Urinary bladder (tissue), 2 donors: Measurements from ENCODE around the gene ZDHHC4. TPM values are rescaled to one million over a fixed set of nuclear protein-coding genes. Genes with fewer than 3 reads are reported as not detected.

Experiments used
- polyA plus RNA-seq: library from polyadenylated mRNA; stranded (reverse); fragments of 200-250 nt; gene quantifications from one replicate; pipeline ENCODE4 v1.2.3, GENCODE V29; 2013
- total RNA-seq: library from RNA; depleted of rRNA; stranded (reverse); fragments of >200 nt; gene quantifications from one replicate; pipeline ENCODE4 v1.2.3, GENCODE V29; 2014
- donor health status: healthy.

Gene ZDHHC4
- total and polyA plus RNA-seq, 2 donors, result 52.0 to 54.6 TPM

Other genes starting within 250 kb of the ZDHHC4 start
- gene FAM220A, start 228.5 kb upstream of the ZDHHC4 start, total RNA-seq, result 25.7 TPM
- 26.9 TPM for gene FAM220A, start 228.5 kb upstream of the ZDHHC4 start, polyA plus RNA-seq
- 54.8 TPM for gene RAC1, start 202.9 kb upstream of the ZDHHC4 start, total RNA-seq
- gene RAC1, start 202.9 kb upstream of the ZDHHC4 start, polyA plus RNA-seq, result 205 TPM
- 10.3 TPM for gene DAGLB, start 129.5 kb upstream of the ZDHHC4 start, total RNA-seq
- gene DAGLB, start 129.5 kb upstream of the ZDHHC4 start, polyA plus RNA-seq, result 8.1 TPM
- 341 TPM for gene KDELR2, start 93.3 kb upstream of the ZDHHC4 start, total RNA-seq
- 85.9 TPM for gene KDELR2, start 93.3 kb upstream of the ZDHHC4 start, polyA plus RNA-seq
- 0.32 TPM for gene GRID2IP, start 26.0 kb upstream of the ZDHHC4 start, total RNA-seq
- 0.13 TPM for gene GRID2IP, start 26.0 kb upstream of the ZDHHC4 start, polyA plus RNA-seq
- gene INTS15, start 12.6 kb downstream of the ZDHHC4 start, total RNA-seq, result 11.6 TPM
- gene INTS15, start 12.6 kb downstream of the ZDHHC4 start, polyA plus RNA-seq, result 24.6 TPM
- gene ZNF853, start 38.2 kb downstream of the ZDHHC4 start, total RNA-seq, result 6.6 TPM
- 13.2 TPM for gene ZNF853, start 38.2 kb downstream of the ZDHHC4 start, polyA plus RNA-seq
- gene ZNF316, start 59.9 kb downstream of the ZDHHC4 start, total RNA-seq, result 11.6 TPM
- 20.5 TPM for gene ZNF316, start 59.9 kb downstream of the ZDHHC4 start, polyA plus RNA-seq
- 48.9 TPM for gene ZNF12, start 129.5 kb downstream of the ZDHHC4 start, total RNA-seq
- 12.8 TPM for gene ZNF12, start 129.5 kb downstream of the ZDHHC4 start, polyA plus RNA-seq
- gene RSPH10B2, start 176.6 kb downstream of the ZDHHC4 start, total RNA-seq, result 0.53 TPM
- gene RSPH10B2, start 176.6 kb downstream of the ZDHHC4 start, polyA plus RNA-seq, result not detected
- 147 TPM for gene CCZ1B, start 248.8 kb downstream of the ZDHHC4 start, total RNA-seq
- gene CCZ1B, start 248.8 kb downstream of the ZDHHC4 start, polyA plus RNA-seq, result 21.1 TPM